IPS-18a (cell line): ENCODE data around the gene EFCAB13.
A peak's percentile ranks its signal among the peaks of the same experiment; 100 is the strongest.
"Not testable (repeated sequence)": the region's sequence is repeated elsewhere in the genome, so short reads cannot be mapped to it uniquely, and the experiment has no call there.

Experiments
- H3K27ac ChIP-seq: one replicate; pipeline ENCODE4 v1.5.1; 2013; ENCODE audit warnings: low read length
- H3K27me3 ChIP-seq: one replicate; pipeline ENCODE4 v1.6.1; 2013; ENCODE audit warnings: mild to moderate bottlenecking, low read length; ENCODE audit not compliant: control insufficient read depth, insufficient read depth
- H3K36me3 ChIP-seq: one replicate; pipeline ENCODE4 v1.6.1; 2013; ENCODE audit warnings: low read depth, low read length; ENCODE audit not compliant: control insufficient read depth
- H3K4me1 ChIP-seq: one replicate; pipeline ENCODE4 v1.6.1; 2013; ENCODE audit warnings: low read depth, low read length; ENCODE audit not compliant: control insufficient read depth
- H3K4me3 ChIP-seq: one replicate; pipeline ENCODE4 v1.5.1; 2013; ENCODE audit warnings: low read length
- H3K9ac ChIP-seq: one replicate; pipeline ENCODE4 v1.6.1; 2013; ENCODE audit warnings: mild to moderate bottlenecking, low read length, moderate library complexity
- H3K9me3 ChIP-seq: one replicate; pipeline ENCODE4 v1.6.1; 2013; ENCODE audit warnings: low read depth, low read length; ENCODE audit not compliant: control insufficient read depth

The EFCAB13 gene

GRCh38 chr17:47401100-47401499 is 77.3 kb downstream of the EFCAB13 start:
- no peaks in the 10 kb centered on the region for H3K36me3 ChIP-seq
- no peaks in the 10 kb centered on the region for H3K27me3 ChIP-seq
- no peak overlapping the region for H3K4me3 ChIP-seq
- no peaks in the 10 kb centered on the region for H3K4me1 ChIP-seq
- no peaks in the 10 kb centered on the region for H3K9me3 ChIP-seq
- H3K9ac ChIP-seq: no peak overlapping the region
- no peak overlapping the region for H3K27ac ChIP-seq

DNA sequence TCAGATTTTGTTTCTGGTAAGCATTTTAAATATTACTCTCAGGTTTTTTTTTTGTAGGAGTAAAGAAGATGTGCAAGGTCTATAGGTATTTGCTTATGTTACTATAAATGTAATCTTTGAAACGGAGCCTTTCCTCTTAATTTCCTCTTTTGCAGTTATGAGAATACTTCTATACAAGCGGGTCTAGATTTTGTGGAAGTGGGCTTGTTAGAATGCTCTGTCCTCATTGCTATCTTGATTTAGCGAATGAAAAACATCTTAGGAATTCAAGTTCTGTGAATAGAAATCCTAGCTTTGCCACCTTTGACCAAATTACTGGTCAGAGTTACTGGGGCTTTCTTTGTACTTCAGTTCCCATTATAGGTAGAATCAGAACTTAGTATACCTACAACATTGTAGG is 80.3 kb downstream of the EFCAB13 start:
- no peaks in the 10 kb centered on the region for H3K36me3 ChIP-seq
- H3K27ac ChIP-seq: no peak overlapping the region
- H3K27me3 ChIP-seq: no peaks in the 10 kb centered on the region
- no peak overlapping the region for H3K4me3 ChIP-seq
- no peaks in the 10 kb centered on the region for H3K9me3 ChIP-seq
- no peak overlapping the region for H3K9ac ChIP-seq
- no peaks in the 10 kb centered on the region for H3K4me1 ChIP-seq

- no peaks in the 10 kb centered on the region for H3K27me3 ChIP-seq
These were observed 81.1 kb downstream of the EFCAB13 start for GRCh38 chr17:47404875-47405274.

GRCh38 chr17:47413872-47414271 is 90.1 kb downstream of the EFCAB13 start:
- Histone ChIP-seq H3K4me3 (no peak overlapping the region), H3K27me3 (no peaks in the 10 kb centered on the region), H3K9me3 (no peaks in the 10 kb centered on the region), H3K9ac (no peak overlapping the region), H3K27ac (no peak overlapping the region), H3K4me1 (peaks cover 8% of the 10 kb centered on the region), H3K36me3 (no peaks in the 10 kb centered on the region)

More at GRCh38 chr17:47404875-47405274, 81.1 kb downstream of the EFCAB13 start:
- Histone ChIP-seq H3K36me3 (no peaks in the 10 kb centered on the region), H3K27ac (no peak overlapping the region), H3K9ac (no peak overlapping the region), H3K4me3 (no peak overlapping the region), H3K4me1 (no peaks in the 10 kb centered on the region), H3K9me3 (no peaks in the 10 kb centered on the region)

GRCh38 chr17:47414612-47415011 is 90.9 kb downstream of the EFCAB13 start:
- Histone ChIP-seq H3K4me3 (no peak overlapping the region), H3K27me3 (no peaks in the 10 kb centered on the region), H3K27ac (no peak overlapping the region), H3K9ac (no peak overlapping the region), H3K4me1 (peaks cover 8% of the 10 kb centered on the region), H3K9me3 (no peaks in the 10 kb centered on the region), H3K36me3 (no peaks in the 10 kb centered on the region)

GRCh38 chr17:47423406-47424295 is 99.9 kb downstream of the EFCAB13 start:
- Histone ChIP-seq H3K9ac (no peak overlapping the region), H3K36me3 (no peaks in the 10 kb centered on the region), H3K27ac (no peak overlapping the region), H3K9me3 (no peaks in the 10 kb centered on the region), H3K27me3 (peaks cover 27% of the 10 kb centered on the region), H3K4me1 (no peaks in the 10 kb centered on the region), H3K4me3 (peak overlapping the region; percentile 51)

DNA sequence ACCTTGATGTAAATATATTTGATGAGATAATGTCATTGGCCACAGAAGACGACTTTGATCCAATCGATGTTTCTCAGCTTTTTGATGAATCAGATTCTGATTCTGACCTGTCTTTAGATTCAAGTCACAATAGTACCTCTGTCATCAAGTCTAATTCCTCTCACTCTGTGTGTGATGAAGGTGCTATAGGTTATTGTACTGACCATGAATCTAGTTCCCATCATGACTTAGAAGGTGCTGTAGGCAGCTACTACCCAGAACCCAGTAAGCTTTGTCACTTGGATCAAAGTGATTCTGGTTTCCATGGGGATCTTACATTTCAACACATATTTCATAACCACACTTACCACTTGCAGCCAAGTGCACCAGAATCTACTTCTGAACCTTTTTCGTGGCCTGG is 101.5 kb downstream of the EFCAB13 start:
- H3K27me3 ChIP-seq: peaks cover 27% of the 10 kb centered on the region
- not testable (repeated sequence) for H3K9me3 ChIP-seq, H3K4me3 ChIP-seq, H3K36me3 ChIP-seq, H3K27ac ChIP-seq, H3K4me1 ChIP-seq, H3K9ac ChIP-seq

- H3K27ac ChIP-seq, H3K4me3 ChIP-seq, H3K9ac ChIP-seq, H3K36me3 ChIP-seq, H3K9me3 ChIP-seq, H3K4me1 ChIP-seq: not testable (repeated sequence)
- peaks cover 27% of the 10 kb centered on the region for H3K27me3 ChIP-seq
These were observed 102.3 kb downstream of the EFCAB13 start for GRCh38 chr17:47425887-47426635.

GRCh38 chr17:47427985-47428384 is 104.2 kb downstream of the EFCAB13 start:
- no peaks in the 10 kb centered on the region for H3K9me3 ChIP-seq
- no peak overlapping the region for H3K4me3 ChIP-seq
- H3K4me1 ChIP-seq: no peaks in the 10 kb centered on the region
- no peak overlapping the region for H3K27ac ChIP-seq
- peaks cover 23% of the 10 kb centered on the region for H3K27me3 ChIP-seq
- H3K36me3 ChIP-seq: no peaks in the 10 kb centered on the region
- no peak overlapping the region for H3K9ac ChIP-seq

DNA sequence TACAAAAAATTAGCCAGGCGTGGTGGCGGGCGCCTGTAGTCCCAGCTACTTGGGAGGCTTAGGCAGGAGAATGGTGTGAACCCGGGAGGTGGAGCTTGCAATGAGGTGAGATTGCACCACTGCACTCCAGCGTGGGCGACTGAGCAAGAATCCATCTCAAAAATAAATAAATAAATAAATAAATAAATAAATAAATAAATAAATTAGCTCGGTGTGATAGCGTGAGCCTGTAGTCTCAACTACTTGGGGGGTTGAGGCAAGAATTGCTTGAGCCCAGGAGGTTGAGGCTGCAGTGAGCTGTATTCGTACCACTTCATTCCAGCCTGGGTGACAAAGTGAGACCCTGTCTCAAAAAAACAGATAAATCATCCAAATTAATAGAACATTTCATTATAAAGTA is 108.5 kb downstream of the EFCAB13 start:
- H3K27me3 ChIP-seq, H3K4me1 ChIP-seq, H3K9ac ChIP-seq, H3K27ac ChIP-seq, H3K9me3 ChIP-seq, H3K4me3 ChIP-seq, H3K36me3 ChIP-seq: not testable (repeated sequence)

DNA sequence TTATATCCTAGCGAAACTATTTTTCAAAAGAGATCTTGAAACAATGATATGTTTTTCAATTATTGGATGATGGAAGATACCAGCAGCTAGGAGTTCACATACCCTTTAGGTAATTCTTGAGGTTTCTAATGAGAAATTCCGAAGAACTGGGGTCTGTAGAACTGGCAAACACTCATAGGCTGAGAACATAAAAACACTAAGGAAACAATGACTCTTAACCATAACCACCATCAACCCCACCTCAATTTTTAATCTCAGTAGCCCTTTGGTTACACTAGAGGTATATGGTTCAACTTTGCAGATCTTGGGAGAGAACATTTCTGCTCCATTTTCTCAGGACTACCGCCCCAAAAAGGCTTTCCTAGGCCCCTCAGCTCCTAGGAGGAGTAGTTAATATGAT is 141.4 kb downstream of the EFCAB13 start:
- no peaks in the 10 kb centered on the region for H3K36me3 ChIP-seq
- H3K4me1 ChIP-seq: no peaks in the 10 kb centered on the region
- H3K9ac ChIP-seq: no peak overlapping the region
- no peak overlapping the region for H3K27ac ChIP-seq
- no peaks in the 10 kb centered on the region for H3K9me3 ChIP-seq
- H3K4me3 ChIP-seq: no peak overlapping the region
- no peaks in the 10 kb centered on the region for H3K27me3 ChIP-seq

DNA sequence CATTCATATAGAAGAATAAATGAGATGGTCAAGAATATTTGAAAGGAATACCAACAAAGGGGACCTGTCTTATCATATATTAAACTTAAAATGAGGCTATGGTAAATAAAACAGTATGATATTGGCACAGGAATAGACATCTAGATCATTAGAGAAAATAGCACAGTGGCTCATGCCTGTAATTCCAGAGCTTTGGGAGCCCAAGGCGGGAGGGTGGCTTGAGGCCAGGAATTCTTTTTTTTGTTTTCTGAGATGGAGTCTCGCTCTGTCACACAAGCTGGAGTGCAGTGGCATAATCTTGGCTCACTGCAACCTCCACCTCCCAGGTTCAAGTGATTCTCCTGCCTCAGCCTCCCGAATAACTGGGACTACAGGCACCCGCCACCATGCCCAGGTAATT is 143.2 kb downstream of the EFCAB13 start:
- H3K36me3 ChIP-seq, H3K9ac ChIP-seq, H3K4me1 ChIP-seq, H3K27me3 ChIP-seq, H3K4me3 ChIP-seq, H3K27ac ChIP-seq, H3K9me3 ChIP-seq: not testable (repeated sequence)
